GM18519 (cell line): ENCODE data around the gene PLEK.
"Not testable (repeated sequence)": the region's sequence is repeated elsewhere in the genome, so short reads cannot be mapped to it uniquely, and the experiment has no call there.

Experiments
- ATAC-seq: cut with Tn5 transposase; IDR thresholded peaks from one replicate; pipeline ENCODE4 v1.9.1; 2021; ENCODE audit warnings: mild to moderate bottlenecking, moderate library complexity; ENCODE audit not compliant: unreplicated experiment, low FRiP score

The PLEK gene, protein sequence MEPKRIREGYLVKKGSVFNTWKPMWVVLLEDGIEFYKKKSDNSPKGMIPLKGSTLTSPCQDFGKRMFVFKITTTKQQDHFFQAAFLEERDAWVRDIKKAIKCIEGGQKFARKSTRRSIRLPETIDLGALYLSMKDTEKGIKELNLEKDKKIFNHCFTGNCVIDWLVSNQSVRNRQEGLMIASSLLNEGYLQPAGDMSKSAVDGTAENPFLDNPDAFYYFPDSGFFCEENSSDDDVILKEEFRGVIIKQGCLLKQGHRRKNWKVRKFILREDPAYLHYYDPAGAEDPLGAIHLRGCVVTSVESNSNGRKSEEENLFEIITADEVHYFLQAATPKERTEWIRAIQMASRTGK

DNA sequence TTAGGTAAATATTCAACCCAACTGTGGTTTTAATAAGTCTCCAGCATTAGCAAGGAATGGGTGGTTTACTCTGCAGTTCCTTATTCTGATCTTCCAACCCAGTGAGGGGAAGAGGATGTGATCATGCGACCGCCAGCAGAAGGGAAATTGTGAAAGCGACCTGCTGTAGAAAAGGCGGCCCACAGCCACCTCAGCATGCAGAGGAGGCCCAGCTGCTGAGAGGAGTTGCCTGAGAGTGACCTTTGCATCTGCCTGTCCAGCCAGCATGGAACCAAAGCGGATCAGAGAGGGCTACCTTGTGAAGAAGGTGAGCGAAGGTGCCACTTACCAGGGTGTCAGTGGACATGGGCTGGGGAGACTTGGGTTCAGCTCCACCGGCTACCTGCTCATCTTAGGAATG is at the start of gene PLEK:
Gene PLEK, plus strand, starts transcription at position 196 of the 400 bp plus-strand sequence. Its CDS starts 70 bp downstream, at position 266.
- ATAC-seq: peak; percentile 36

DNA sequence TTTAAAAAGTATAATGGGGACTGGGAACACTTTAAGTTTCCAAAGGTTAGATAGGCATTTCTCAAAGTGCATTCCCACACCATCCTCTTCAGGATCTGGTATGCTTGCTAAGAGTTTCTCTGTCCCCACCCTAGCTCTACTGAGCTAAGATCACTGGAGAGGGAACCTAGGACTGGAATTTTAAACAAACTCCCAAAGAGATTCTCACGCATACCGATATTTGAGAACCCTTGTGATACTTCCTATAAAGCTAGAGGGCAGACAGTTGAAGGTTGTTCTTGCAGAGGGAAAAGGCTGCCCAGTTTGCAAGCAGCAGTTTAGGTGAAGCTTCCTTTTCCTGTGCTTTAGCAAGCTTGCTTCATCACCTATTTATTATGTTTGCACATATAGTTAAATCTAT is 49.0 kb upstream of the PLEK start:
- no peak for ATAC-seq

GRCh38 chr2:68317971-68318913 is 46.8 kb upstream of the PLEK start:
- ATAC-seq: no peak

DNA sequence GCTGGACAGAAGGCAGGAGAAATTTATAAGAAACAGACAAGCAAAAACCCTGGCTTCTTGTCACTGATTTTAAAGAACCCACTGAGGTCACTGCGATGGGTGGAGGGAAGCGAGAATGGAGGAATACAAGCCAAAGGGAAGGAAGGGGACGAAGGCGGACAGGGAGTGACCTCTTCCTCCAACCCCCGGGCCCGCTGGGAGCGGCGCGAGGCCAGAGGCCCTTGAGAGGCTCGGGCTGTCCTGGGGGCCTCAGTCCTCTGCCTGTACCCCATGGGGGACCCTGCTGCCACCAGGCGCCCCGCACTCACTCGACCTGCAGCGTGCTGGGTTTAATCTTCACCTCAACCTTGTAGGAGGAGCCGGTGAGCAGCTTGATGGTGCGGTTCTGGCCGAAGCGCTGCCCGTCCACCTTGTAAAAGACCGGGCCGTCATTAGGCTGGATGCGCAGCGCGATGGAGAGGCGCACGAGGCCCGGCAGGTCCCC is 46.1 kb upstream of the PLEK start:
- no peak for ATAC-seq

DNA sequence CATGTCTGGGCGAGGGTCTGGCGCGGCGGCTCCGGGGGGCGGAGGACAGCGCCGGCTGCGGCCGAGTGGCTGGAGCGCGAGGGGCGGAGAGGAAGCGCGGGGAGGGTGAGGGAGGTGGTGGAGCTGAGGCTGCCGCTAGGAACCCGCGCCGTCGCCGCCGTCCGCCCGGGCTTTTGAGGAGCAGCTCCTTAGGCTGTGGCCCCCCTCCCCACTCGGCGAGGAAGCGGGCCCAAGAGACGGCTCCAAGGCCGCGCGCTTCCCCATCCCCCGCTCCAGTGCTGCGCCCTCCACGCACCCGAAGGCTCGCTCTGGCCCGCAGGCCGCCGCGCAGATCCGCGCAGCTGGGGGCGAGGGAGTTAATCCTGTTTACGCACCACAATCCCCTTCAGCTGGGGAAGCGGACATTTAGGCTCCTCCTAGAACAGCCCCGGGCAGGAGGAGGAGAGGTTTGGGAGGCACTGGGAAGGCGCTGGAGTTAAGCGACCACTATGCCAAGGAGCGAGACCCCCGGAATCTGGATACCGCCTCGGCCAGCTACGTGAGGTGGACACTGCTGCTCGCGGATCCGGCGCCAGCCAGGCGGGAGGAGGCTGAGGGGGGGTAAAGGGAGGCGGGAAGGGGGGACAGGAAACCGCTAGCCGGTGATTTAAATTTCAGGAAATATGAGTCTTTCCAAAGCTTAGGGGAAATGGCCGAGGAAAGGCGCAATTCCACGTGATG is 45.5 kb upstream of the PLEK start, which contains the start of gene CNRIP1:
Gene CNRIP1, minus strand, starts transcription at position 552 of the 720 bp plus-strand sequence. Its CDS starts 549 bp downstream, at position 3.
- no peak for ATAC-seq

GRCh38 chr2:68320118-68320641 is 44.9 kb upstream of the PLEK start:
- no peak for ATAC-seq

DNA sequence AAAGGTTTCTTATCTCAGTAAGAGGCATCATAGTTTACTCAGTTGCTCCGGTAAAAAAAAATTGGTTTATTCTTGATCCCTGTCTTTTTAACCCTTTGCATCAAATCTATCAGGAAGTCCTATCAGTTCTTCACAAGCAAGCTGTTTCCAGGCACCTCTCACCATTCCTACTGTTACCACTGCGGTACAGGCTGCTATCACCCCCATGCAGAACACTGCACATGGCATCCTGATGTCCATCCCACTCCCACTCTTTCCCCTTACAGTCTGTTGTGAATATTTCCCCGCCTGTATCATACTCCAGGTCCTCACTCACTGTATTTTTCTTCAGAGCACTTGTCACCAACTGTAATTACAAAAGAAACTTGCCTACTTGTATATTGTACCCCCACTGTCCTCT is 40.0 kb upstream of the PLEK start:
- no peak for ATAC-seq

DNA sequence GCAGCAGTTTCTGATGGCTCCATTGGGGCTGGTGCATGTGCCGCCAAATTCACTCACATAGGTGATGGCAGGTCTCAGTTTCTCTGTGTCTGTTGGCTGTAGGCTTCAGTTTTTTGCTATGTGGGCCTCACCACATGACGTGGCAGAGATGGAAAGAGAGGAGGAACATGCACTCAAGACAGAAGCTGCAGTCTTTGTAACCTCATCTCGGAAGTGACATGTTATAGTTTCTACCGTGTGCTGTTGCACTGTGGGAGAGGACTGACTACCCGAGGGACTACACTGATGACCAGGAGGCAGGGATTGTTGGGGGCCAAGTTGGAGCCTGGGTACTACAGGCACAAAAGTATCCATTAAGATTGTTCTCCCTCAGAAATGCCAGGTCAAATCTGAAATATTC is 36.2 kb upstream of the PLEK start:
- no peak for ATAC-seq

GRCh38 chr2:68330691-68331090 is 34.4 kb upstream of the PLEK start:
- no peak for ATAC-seq

GRCh38 chr2:68333009-68333408 is 32.1 kb upstream of the PLEK start:
- no peak for ATAC-seq

- ATAC-seq: no peak
Measured at GRCh38 chr2:68333931-68334330, 31.2 kb upstream of the PLEK start.

- no peak for ATAC-seq
Measured at GRCh38 chr2:68336192-68336591, 28.9 kb upstream of the PLEK start.

GRCh38 chr2:68340226-68341061 is 24.6 kb upstream of the PLEK start:
- no peak for ATAC-seq

GRCh38 chr2:68341062-68341329 is 24.1 kb upstream of the PLEK start:
- no peak for ATAC-seq

GRCh38 chr2:68341583-68341982 is 23.5 kb upstream of the PLEK start:
- ATAC-seq: no peak

DNA sequence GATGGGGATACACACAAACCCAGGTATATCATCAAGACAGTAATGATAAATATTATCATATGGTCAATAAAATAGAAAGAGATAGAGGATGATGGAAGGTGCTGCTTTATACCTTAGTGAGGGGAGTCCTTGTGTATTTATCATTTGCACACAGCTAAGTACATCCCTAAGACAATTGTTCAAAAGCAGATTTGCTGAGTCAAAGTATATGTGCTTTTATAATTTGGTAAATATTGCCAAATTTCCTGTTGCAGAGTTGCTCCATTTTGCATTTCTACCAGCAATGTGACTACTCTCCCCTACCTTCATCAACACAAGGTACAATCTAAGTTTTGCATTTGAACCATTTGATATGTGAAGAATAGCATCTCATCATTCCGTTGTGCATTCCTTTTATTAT is 22.6 kb upstream of the PLEK start:
- no peak for ATAC-seq

- ATAC-seq: no peak
Measured at GRCh38 chr2:68344031-68344430, 21.1 kb upstream of the PLEK start.

GRCh38 chr2:68345129-68345875 is 19.8 kb upstream of the PLEK start:
- ATAC-seq: no peak

GRCh38 chr2:68349091-68349490 is 16.0 kb upstream of the PLEK start:
- ATAC-seq: not testable (repeated sequence)
